HG03342 (cell line): ENCODE measurements around the gene MPO.

ENCODE experiments used
- ATAC-seq: cut with Tn5 transposase; IDR thresholded peaks from one replicate; pipeline ENCODE4 v1.9.1; 2021; ENCODE audit warnings: mild to moderate bottlenecking, moderate library complexity; ENCODE audit not compliant: unreplicated experiment

MPO gene

GRCh38 chr17:58279736-58280479 is 827 bp downstream of the MPO start:
- ATAC-seq = no peak

GRCh38 chr17:58279016-58279711 is 1.6 kb downstream of the MPO start:
- no peak for ATAC-seq

- ATAC-seq = no peak
Measured at GRCh38 chr17:58278661-58279015, 2.1 kb downstream of the MPO start.

- ATAC-seq = no peak
Measured at GRCh38 chr17:58277802-58278595, 2.7 kb downstream of the MPO start.

- no peak for ATAC-seq
Measured at GRCh38 chr17:58277107-58277801, 3.5 kb downstream of the MPO start.

- no peak for ATAC-seq
Measured at GRCh38 chr17:58276423-58276822, 4.3 kb downstream of the MPO start.

GRCh38 chr17:58275417-58275816 is 5.3 kb downstream of the MPO start:
- no peak for ATAC-seq

- no peak for ATAC-seq
Measured at GRCh38 chr17:58273453-58274104, 7.2 kb downstream of the MPO start.

- no peak for ATAC-seq
Measured at GRCh38 chr17:58272367-58273280, 8.1 kb downstream of the MPO start.

- no peak for ATAC-seq
Measured at GRCh38 chr17:58271216-58271931, 9.4 kb downstream of the MPO start.

GRCh38 chr17:58270476-58271215 is 10.1 kb downstream of the MPO start:
- ATAC-seq = no peak

GRCh38 chr17:58269557-58270291 is 11.0 kb downstream of the MPO start:
- ATAC-seq = no peak

- ATAC-seq = no peak
Measured at GRCh38 chr17:58268774-58269556, 11.8 kb downstream of the MPO start.

- no peak for ATAC-seq
Measured at GRCh38 chr17:58268326-58268725, 12.4 kb downstream of the MPO start.

GRCh38 chr17:58267347-58268324 is 13.1 kb downstream of the MPO start:
- ATAC-seq = no peak
